Neural cell (in vitro differentiated cells): Measurements from ENCODE around the gene MTHFD1L. TPM values are rescaled to one million over a fixed set of nuclear protein-coding genes. Genes with fewer than 3 reads are reported as not detected.
"Not testable (repeated sequence)": the region's sequence is repeated elsewhere in the genome, so short reads cannot be mapped to it uniquely, and the experiment has no call there.

Experiments
- H2AFZ ChIP-seq: fragments of 200-600, 300-800 bp; sonication (generic), shearing (Covaris generic); 2 replicates; pipeline ENCODE4 v1.6.0; 2014; ENCODE audit warnings: low read depth, mild to moderate bottlenecking, antibody characterized with exemption, low read length, moderate library complexity
- H3F3A ChIP-seq: fragments of 200-600 bp; shearing (Covaris generic); 2 replicates; pipeline ENCODE4 v1.6.1; 2016; ENCODE audit warnings: mild to moderate bottlenecking, moderate library complexity, mixed read lengths, antibody characterized with exemption, low read length; ENCODE audit not compliant: insufficient read depth, poor library complexity, severe bottlenecking
- H3K27ac ChIP-seq: fragments of 200-600, 300-800 bp; sonication (generic), shearing (Covaris generic); 2 replicates; pipeline ENCODE4 v1.5.1; 2014; ENCODE audit warnings: mild to moderate bottlenecking, low read length, moderate library complexity
- H3K27me3 ChIP-seq: fragments of 300-800, 200-600 bp; sonication (generic), shearing (Covaris generic); 2 replicates; pipeline ENCODE4 v1.6.0; 2014; ENCODE audit warnings: mild to moderate bottlenecking, low read depth, low read length, moderate library complexity; ENCODE audit not compliant: insufficient read depth
- H3K36me3 ChIP-seq: fragments of 300-800, 200-600 bp; sonication (generic), shearing (Covaris generic); 2 replicates; pipeline ENCODE4 v1.5.1; 2014; ENCODE audit warnings: mild to moderate bottlenecking, antibody characterized with exemption, low read length, moderate library complexity; ENCODE audit not compliant: insufficient read depth
- H3K4me2 ChIP-seq: fragments of 300-800, 200-600 bp; sonication (generic), shearing (Covaris generic); 2 replicates; pipeline ENCODE4 v1.6.0; 2014; ENCODE audit warnings: mild to moderate bottlenecking, low read length
- H3K4me3 ChIP-seq: fragments of 300-800, 200-600 bp; sonication (generic), shearing (Covaris generic); 2 replicates; pipeline ENCODE4 v1.5.1; 2014; ENCODE audit warnings: mild to moderate bottlenecking, low read length, moderate library complexity
- H3K79me2 ChIP-seq: fragments of 200-600 bp; shearing (Covaris generic); replicated peaks from 2 replicates; pipeline ENCODE4 v1.6.0; 2014; ENCODE audit warnings: mild to moderate bottlenecking, low read length, moderate library complexity; ENCODE audit not compliant: insufficient read depth
- H3K9ac ChIP-seq: fragments of 300-800, 200-600 bp; sonication (generic), shearing (Covaris generic); 2 replicates; pipeline ENCODE4 v1.6.1; 2016; ENCODE audit warnings: mild to moderate bottlenecking, low read length, mixed read lengths
- H3K9me2 ChIP-seq: fragments of 200-600 bp; shearing (Covaris generic); 2 replicates; pipeline ENCODE4 v1.6.1; 2016; ENCODE audit warnings: mild to moderate bottlenecking, low read length, mixed read lengths; ENCODE audit not compliant: insufficient read depth
- H3K9me3 ChIP-seq: fragments of 200-600, 300-800 bp; sonication (generic), shearing (Covaris generic); 2 replicates; pipeline ENCODE4 v1.6.1; 2016; ENCODE audit warnings: mild to moderate bottlenecking, mixed run types, low read length, moderate library complexity, mixed read lengths
- H4K20me1 ChIP-seq: fragments of 200-600 bp; shearing (Covaris generic); 2 replicates; pipeline ENCODE4 v1.6.1; 2016; ENCODE audit warnings: mild to moderate bottlenecking, mixed run types; ENCODE audit not compliant: insufficient read depth
- CTCF ChIP-seq: fragments of 450-650 bp; IDR thresholded peaks from 2 replicates; pipeline ENCODE4 v1.5.1; 2014; ENCODE audit warnings: antibody characterized with exemption, mild to moderate bottlenecking, moderate library complexity; ENCODE audit not compliant: poor library complexity, severe bottlenecking
- EP300 ChIP-seq: fragments of 450-650 bp; conservative IDR thresholded peaks from 2 replicates; pipeline ENCODE4 v1.6.1; 2014; ENCODE audit warnings: antibody characterized with exemption, mild to moderate bottlenecking, moderate library complexity; ENCODE audit not compliant: poor library complexity, severe bottlenecking
- EZH2 ChIP-seq: fragments of 200-600, 300-800 bp; shearing (Covaris generic), sonication (generic); IDR thresholded peaks from 2 replicates; pipeline ENCODE4 v1.6.1; 2014; ENCODE audit warnings: antibody characterized with exemption, low read length, borderline replicate concordance, mild to moderate bottlenecking; ENCODE audit not compliant: insufficient read depth, poor library complexity, severe bottlenecking
- MXI1 ChIP-seq: fragments of 450-650 bp; conservative IDR thresholded peaks from 2 replicates; pipeline ENCODE4 v1.6.1; 2014; ENCODE audit warnings: antibody characterized with exemption, mild to moderate bottlenecking; ENCODE audit not compliant: poor library complexity, severe bottlenecking
- POLR2AphosphoS5 ChIP-seq: IDR thresholded peaks from 2 replicates; pipeline ENCODE4 v1.6.1; 2012
- RAD21 ChIP-seq: fragments of 450-650 bp; conservative IDR thresholded peaks from 2 replicates; pipeline ENCODE4 v1.6.1; 2014; ENCODE audit warnings: antibody characterized with exemption, mild to moderate bottlenecking, moderate library complexity
- REST ChIP-seq: IDR thresholded peaks from 2 replicates; pipeline ENCODE4 v1.6.1; 2012; ENCODE audit warnings: borderline replicate concordance
- SMC3 ChIP-seq: fragments of 450-650 bp; conservative IDR thresholded peaks from 2 replicates; pipeline ENCODE4 v1.6.1; 2014; ENCODE audit warnings: antibody characterized with exemption, mild to moderate bottlenecking, moderate library complexity; ENCODE audit not compliant: poor library complexity
- TAF1 ChIP-seq: IDR thresholded peaks from 2 replicates; pipeline ENCODE4 v1.6.1; 2012; ENCODE audit warnings: low read depth
- polyA plus RNA-seq: library from polyadenylated mRNA; depleted of rRNA; stranded (reverse); fragments of >200 nt; gene quantifications from 2 replicates; pipeline ENCODE4 v1.2.3, GENCODE V29; 2014

The MTHFD1L gene
- polyA plus RNA-seq, 1 donor from 2014 or later = 6.3 TPM

- not testable (repeated sequence) for H3K4me2 ChIP-seq, H3K27ac ChIP-seq, H3K9me2 ChIP-seq, H3K79me2 ChIP-seq, H3K9me3 ChIP-seq, H3K27me3 ChIP-seq, H3K9ac ChIP-seq, H3F3A ChIP-seq, H4K20me1 ChIP-seq, H3K4me3 ChIP-seq, H3K36me3 ChIP-seq, H2AFZ ChIP-seq
Measured at GRCh38 chr6:150855171-150855570, 10.3 kb upstream of the MTHFD1L start.

GRCh38 chr6:150857062-150857944, 8.2 kb upstream of the MTHFD1L start:
- Histone ChIP-seq H2AFZ (no peak overlapping the region), H3F3A (no peaks in the 10 kb centered on the region), H3K27ac (no peak overlapping the region), H3K79me2 (no peaks in the 10 kb centered on the region), H3K9ac (no peak overlapping the region), H3K9me2 (no peaks in the 10 kb centered on the region), H3K4me2 (no peak overlapping the region), H3K36me3 (no peaks in the 10 kb centered on the region), H3K9me3 (no peaks in the 10 kb centered on the region), H3K27me3 (no peaks in the 10 kb centered on the region), H4K20me1 (no peaks in the 10 kb centered on the region), H3K4me3 (no peak overlapping the region)
- TF ChIP-seq CTCF (no peak), RAD21 (no peak), EP300 (no peak), POLR2AphosphoS5 (no peak), REST (no peak), EZH2 (no peak), MXI1 (no peak), SMC3 (no peak), TAF1 (no peak)
